ENCODE results near the gene CEBPZOS. TPM values are rescaled to one million over a fixed set of nuclear protein-coding genes. Genes with fewer than 3 reads are reported as not detected.

The CEBPZOS gene
- total RNA-seq, 1 donor from 2014 or later, result 13.0 TPM

- peaks cover 20 to 29% (median 21%) of the 10 kb centered on the region in 3 donors for H3K4me1 ChIP-seq (ENCODE audit: control insufficient read depth in 3 of 3, insufficient read depth in 3 of 3, low read length in 3 of 3)
- H3K27ac ChIP-seq (ENCODE audit: low read depth, low read length), result no peak overlapping the region
- H3K27me3 ChIP-seq (ENCODE audit: control insufficient read depth in 3 of 3, insufficient read depth in 3 of 3, low read length in 3 of 3), result no peaks in the 10 kb centered on the region
Measured at GRCh38 chr2:37228788-37229187, 32.5 kb downstream of the CEBPZOS start.

GRCh38 chr2:37230581-37230980 lies 34.3 kb downstream of the CEBPZOS start:
- peak overlapping the region; percentile 95 for H3K27ac ChIP-seq (ENCODE audit: low read depth, low read length)
- no peaks in the 10 kb centered on the region for H3K27me3 ChIP-seq (ENCODE audit: control insufficient read depth in 3 of 3, insufficient read depth in 3 of 3, low read length in 3 of 3)

More at GRCh38 chr2:37228788-37229187, 32.5 kb downstream of the CEBPZOS start:
- H3K9me3 ChIP-seq (ENCODE audit: control insufficient read depth in 3 of 3, low read length in 3 of 3), result no peaks in the 10 kb centered on the region
- H3K9ac ChIP-seq (ENCODE audit: low read depth in 1 of 3, low read length in 3 of 3), result no peak overlapping the region
- peaks cover 11 to 16% (median 15%) of the 10 kb centered on the region in 3 donors for H3K36me3 ChIP-seq (ENCODE audit: control insufficient read depth in 3 of 3, insufficient read depth in 3 of 3, low read length in 3 of 3)
- H3K4me3 ChIP-seq (ENCODE audit: low read length in 3 of 3), result no peak overlapping the region

GRCh38 chr2:37231241-37232130 lies 35.2 kb downstream of the CEBPZOS start, which contains the start of the genes CEBPZ and NDUFAF7:
Gene CEBPZ (minus strand): TSS chr2:37231596. CDS start chr2:37231567, 29 bp downstream.
Gene NDUFAF7 (plus strand): TSS chr2:37231658. CDS start chr2:37231706, 48 bp downstream.
- H3K9me3 ChIP-seq (ENCODE audit: control insufficient read depth in 3 of 3, low read length in 3 of 3), result no peaks in the 10 kb centered on the region
- peaks cover 20 to 29% (median 21%) of the 10 kb centered on the region in 3 donors for H3K4me1 ChIP-seq (ENCODE audit: control insufficient read depth in 3 of 3, insufficient read depth in 3 of 3, low read length in 3 of 3)
- H3K9ac ChIP-seq (ENCODE audit: low read depth in 1 of 3, low read length in 3 of 3), result peak within 1 kb of the TSS; percentile 96 to 97 (median 97)
- H3K4me3 ChIP-seq (ENCODE audit: low read length in 3 of 3), result peak within 1 kb of the TSS; percentile 87 to 97 (median 88)
- H3K27me3 ChIP-seq (ENCODE audit: control insufficient read depth in 3 of 3, insufficient read depth in 3 of 3, low read length in 3 of 3), result no peaks in the 10 kb centered on the region
- peaks cover 11 to 17% (median 16%) of the 10 kb centered on the region in 3 donors for H3K36me3 ChIP-seq (ENCODE audit: control insufficient read depth in 3 of 3, insufficient read depth in 3 of 3, low read length in 3 of 3)
- H3K27ac ChIP-seq (ENCODE audit: low read depth, low read length), result peak within 1 kb of the TSS; percentile 95

More at GRCh38 chr2:37230581-37230980, 34.3 kb downstream of the CEBPZOS start:
- H3K4me1 ChIP-seq (ENCODE audit: control insufficient read depth in 3 of 3, insufficient read depth in 3 of 3, low read length in 3 of 3), result peaks cover 20 to 29% (median 21%) of the 10 kb centered on the region in 3 donors
- H3K9me3 ChIP-seq (ENCODE audit: control insufficient read depth in 3 of 3, low read length in 3 of 3), result no peaks in the 10 kb centered on the region
- H3K4me3 ChIP-seq (ENCODE audit: low read length in 3 of 3), result peak overlapping the region; percentile 87 to 97 (median 88)
- peaks cover 11 to 16% (median 15%) of the 10 kb centered on the region in 3 donors for H3K36me3 ChIP-seq (ENCODE audit: control insufficient read depth in 3 of 3, insufficient read depth in 3 of 3, low read length in 3 of 3)
- peak overlapping the region; percentile 96 to 97 (median 97) for H3K9ac ChIP-seq (ENCODE audit: low read depth in 1 of 3, low read length in 3 of 3)

GRCh38 chr2:37232131-37232933 lies 36.0 kb downstream of the CEBPZOS start:
- Histone ChIP-seq H3K9me3 (ENCODE audit: control insufficient read depth in 3 of 3, low read length in 3 of 3) (no peaks in the 10 kb centered on the region), H3K36me3 (ENCODE audit: control insufficient read depth in 3 of 3, insufficient read depth in 3 of 3, low read length in 3 of 3) (peaks cover 8 to 16% (median 12%) of the 10 kb centered on the region in 3 donors), H3K4me1 (ENCODE audit: control insufficient read depth in 3 of 3, insufficient read depth in 3 of 3, low read length in 3 of 3) (peaks cover 20 to 27% (median 21%) of the 10 kb centered on the region in 3 donors), H3K4me3 (ENCODE audit: low read length in 3 of 3) (peak overlapping the region; percentile 87 to 97 (median 88)), H3K27ac (ENCODE audit: low read depth, low read length) (peak overlapping the region; percentile 95), H3K27me3 (ENCODE audit: control insufficient read depth in 3 of 3, insufficient read depth in 3 of 3, low read length in 3 of 3) (no peaks in the 10 kb centered on the region), H3K9ac (ENCODE audit: low read depth in 1 of 3, low read length in 3 of 3) (peak overlapping the region; percentile 96 to 97 (median 97))

- Histone ChIP-seq H3K36me3 (ENCODE audit: control insufficient read depth in 3 of 3, insufficient read depth in 3 of 3, low read length in 3 of 3) (peaks cover 26 to 66% (median 48%) of the 10 kb centered on the region in 3 donors), H3K27ac (ENCODE audit: low read depth, low read length) (no peak overlapping the region), H3K9me3 (ENCODE audit: control insufficient read depth in 3 of 3, low read length in 3 of 3) (no peaks in the 10 kb centered on the region), H3K27me3 (ENCODE audit: control insufficient read depth in 3 of 3, insufficient read depth in 3 of 3, low read length in 3 of 3) (no peaks in the 10 kb centered on the region), H3K4me3 (ENCODE audit: low read length in 3 of 3) (no peak overlapping the region), H3K4me1 (ENCODE audit: control insufficient read depth in 3 of 3, insufficient read depth in 3 of 3, low read length in 3 of 3) (no peaks in the 10 kb centered on the region), H3K9ac (ENCODE audit: low read depth in 1 of 3, low read length in 3 of 3) (no peak overlapping the region)
Measured at GRCh38 chr2:37243435-37243834, 47.1 kb downstream of the CEBPZOS start.

- Histone ChIP-seq H3K9me3 (ENCODE audit: control insufficient read depth in 3 of 3, low read length in 3 of 3) (no peaks in the 10 kb centered on the region), H3K36me3 (ENCODE audit: control insufficient read depth in 3 of 3, insufficient read depth in 3 of 3, low read length in 3 of 3) (peaks cover 26 to 64% (median 51%) of the 10 kb centered on the region in 3 donors), H3K9ac (ENCODE audit: low read depth in 1 of 3, low read length in 3 of 3) (no peak overlapping the region), H3K4me3 (ENCODE audit: low read length in 3 of 3) (no peak overlapping the region), H3K27me3 (ENCODE audit: control insufficient read depth in 3 of 3, insufficient read depth in 3 of 3, low read length in 3 of 3) (no peaks in the 10 kb centered on the region), H3K4me1 (ENCODE audit: control insufficient read depth in 3 of 3, insufficient read depth in 3 of 3, low read length in 3 of 3) (no peaks in the 10 kb centered on the region), H3K27ac (ENCODE audit: low read depth, low read length) (no peak overlapping the region)
Measured at GRCh38 chr2:37244017-37244416, 47.7 kb downstream of the CEBPZOS start.

GRCh38 chr2:37244755-37245154 lies 48.5 kb downstream of the CEBPZOS start:
- Histone ChIP-seq H3K9ac (ENCODE audit: low read depth in 1 of 3, low read length in 3 of 3) (no peak overlapping the region), H3K27me3 (ENCODE audit: control insufficient read depth in 3 of 3, insufficient read depth in 3 of 3, low read length in 3 of 3) (no peaks in the 10 kb centered on the region), H3K36me3 (ENCODE audit: control insufficient read depth in 3 of 3, insufficient read depth in 3 of 3, low read length in 3 of 3) (peaks cover 26 to 58% (median 54%) of the 10 kb centered on the region in 3 donors), H3K27ac (ENCODE audit: low read depth, low read length) (no peak overlapping the region), H3K9me3 (ENCODE audit: control insufficient read depth in 3 of 3, low read length in 3 of 3) (no peaks in the 10 kb centered on the region), H3K4me1 (ENCODE audit: control insufficient read depth in 3 of 3, insufficient read depth in 3 of 3, low read length in 3 of 3) (no peaks in the 10 kb centered on the region), H3K4me3 (ENCODE audit: low read length in 3 of 3) (no peak overlapping the region)

GRCh38 chr2:37246205-37246604 lies 49.9 kb downstream of the CEBPZOS start:
- no peaks in the 10 kb centered on the region for H3K9me3 ChIP-seq (ENCODE audit: control insufficient read depth in 3 of 3, low read length in 3 of 3)
- no peak overlapping the region for H3K27ac ChIP-seq (ENCODE audit: low read depth, low read length)
- H3K27me3 ChIP-seq (ENCODE audit: control insufficient read depth in 3 of 3, insufficient read depth in 3 of 3, low read length in 3 of 3), result no peaks in the 10 kb centered on the region
- H3K9ac ChIP-seq (ENCODE audit: low read depth in 1 of 3, low read length in 3 of 3), result no peak overlapping the region
- no peaks in the 10 kb centered on the region for H3K4me1 ChIP-seq (ENCODE audit: control insufficient read depth in 3 of 3, insufficient read depth in 3 of 3, low read length in 3 of 3)
- H3K4me3 ChIP-seq (ENCODE audit: low read length in 3 of 3), result no peak overlapping the region
- H3K36me3 ChIP-seq (ENCODE audit: control insufficient read depth in 3 of 3, insufficient read depth in 3 of 3, low read length in 3 of 3), result peaks cover 26 to 57% (median 53%) of the 10 kb centered on the region in 3 donors

- Histone ChIP-seq H3K4me3 (ENCODE audit: low read length in 3 of 3) (no peak overlapping the region), H3K9me3 (ENCODE audit: control insufficient read depth in 3 of 3, low read length in 3 of 3) (no peaks in the 10 kb centered on the region), H3K36me3 (ENCODE audit: control insufficient read depth in 3 of 3, insufficient read depth in 3 of 3, low read length in 3 of 3) (peaks cover 16 to 58% (median 36%) of the 10 kb centered on the region in 3 donors), H3K9ac (ENCODE audit: low read depth in 1 of 3, low read length in 3 of 3) (peak overlapping the region in 1 of 3 donors; percentile 17), H3K27me3 (ENCODE audit: control insufficient read depth in 3 of 3, insufficient read depth in 3 of 3, low read length in 3 of 3) (no peaks in the 10 kb centered on the region), H3K27ac (ENCODE audit: low read depth, low read length) (no peak overlapping the region), H3K4me1 (ENCODE audit: control insufficient read depth in 3 of 3, insufficient read depth in 3 of 3, low read length in 3 of 3) (no peaks in the 10 kb centered on the region)
Measured at GRCh38 chr2:37250869-37251740, 54.8 kb downstream of the CEBPZOS start.

Measured in skeletal muscle tissue (tissue), 4 donors.